SK-N-SH (cell line): ENCODE measurements around the gene CASD1. TPM values are rescaled to one million over a fixed set of nuclear protein-coding genes. Genes with fewer than 3 reads are reported as not detected.

Source experiments
- CTCF ChIA-PET: fragments of 300-600, 350-600 bp; formaldehyde crosslinking; extraction: SDS; loops from one replicate; lab custom pipeline; 2021; lab: Yijun Ruan, JAX
- POLR2A ChIA-PET: fragments of 350-600 bp; sonication (Branson Sonifier 250); formaldehyde crosslinking; extraction: SDS; loops from one replicate; lab custom pipeline; 2020; ENCODE audit warnings: antibody characterized with exemption, inconsistent platforms; lab: Yijun Ruan, JAX
- DNase-seq: peaks from one replicate; pipeline ENCODE4 v3.0.0; 2012
- H2AFZ ChIP-seq: fragments of 200-600 bp; sonication (generic); 2 replicates; pipeline ENCODE4 v1.8.1; 2016; ENCODE audit warnings: antibody characterized with exemption, mild to moderate bottlenecking, low read depth
- H3F3A ChIP-seq: fragments of 200-600 bp; sonication (generic); replicated peaks from 2 replicates; pipeline ENCODE3; 2016; ENCODE audit warnings: antibody characterized with exemption, mild to moderate bottlenecking; ENCODE audit not compliant: insufficient read depth
- H3K27ac ChIP-seq, 2 experiments: fragments of 200-500 bp in 1 of 2; fragments of 200-600 bp in 1 of 2; sonication (Bioruptor generic) in 1 of 2; sonication (generic), shearing (Covaris generic) in 1 of 2; 2 replicates each; pipeline versions ENCODE4 v1.5.1 to v1.6.1; 2014 to 2016; ENCODE audit warnings: low read depth in 2 of 2, inconsistent platforms in 1 of 2, low read length in 1 of 2, mild to moderate bottlenecking in 1 of 2, mixed read lengths in 1 of 2
- H3K27me3 ChIP-seq: fragments of 200-600 bp; sonication (generic), shearing (Covaris generic); 2 replicates; pipeline ENCODE4 v1.6.1; 2016; ENCODE audit warnings: mixed run types; ENCODE audit not compliant: insufficient read depth
- H3K36me3 ChIP-seq, 2 experiments: fragments of 200-500 bp in 1 of 2; fragments of 200-600 bp in 1 of 2; sonication (Bioruptor generic) in 1 of 2; sonication (generic) in 1 of 2; replicated peaks in 1 of 2; 2 replicates each; pipeline versions ENCODE3 to v1.5.1; 2014 to 2016; ENCODE audit warnings: low read length in 1 of 2, mild to moderate bottlenecking in 1 of 2; ENCODE audit not compliant: insufficient read depth in 2 of 2, control insufficient read depth in 1 of 2
- H3K4me1 ChIP-seq, 2 experiments: fragments of 200-500 bp in 1 of 2; fragments of 200-600 bp in 1 of 2; sonication (Bioruptor generic) in 1 of 2; sonication (generic), shearing (Covaris generic) in 1 of 2; 2 replicates each; pipeline versions ENCODE4 v1.5.1 to v1.6.1; 2014 to 2016; ENCODE audit warnings: low read depth in 1 of 2, low read length in 1 of 2, mixed run types in 1 of 2; ENCODE audit not compliant: insufficient read depth in 2 of 2, control insufficient read depth in 1 of 2
- H3K4me2 ChIP-seq: fragments of 200-600 bp; sonication (generic), shearing (Covaris generic); 2 replicates; pipeline ENCODE4 v1.6.1; 2017; ENCODE audit warnings: mixed run types
- H3K4me3 ChIP-seq, 2 experiments: fragments of 200-500 bp in 1 of 2; fragments of 200-600 bp in 1 of 2; sonication (Bioruptor generic) in 1 of 2; sonication (generic), shearing (Covaris generic) in 1 of 2; 2 replicates each; pipeline versions ENCODE4 v1.5.1 to v1.8.1; 2014 to 2016; ENCODE audit warnings: low read depth in 2 of 2, inconsistent platforms in 1 of 2, low read length in 1 of 2, mild to moderate bottlenecking in 1 of 2, mixed read lengths in 1 of 2, moderate library complexity in 1 of 2
- H3K79me2 ChIP-seq: fragments of 200-600 bp; sonication (generic); 2 replicates; pipeline ENCODE4 v1.8.1; 2017; ENCODE audit warnings: mild to moderate bottlenecking; ENCODE audit not compliant: insufficient read depth
- H3K9ac ChIP-seq: fragments of 200-600 bp; sonication (generic); 2 replicates; pipeline ENCODE4 v1.6.1; 2017; ENCODE audit warnings: mixed run types
- H3K9me2 ChIP-seq: fragments of 200-600 bp; sonication (generic); 2 replicates; pipeline ENCODE4 v1.6.1; 2017; ENCODE audit warnings: mixed run types
- H3K9me3 ChIP-seq: fragments of 200-600 bp; sonication (generic); 2 replicates; pipeline ENCODE4 v1.6.1; 2017; ENCODE audit warnings: mixed run types, mild to moderate bottlenecking, moderate library complexity
- H4K20me1 ChIP-seq: fragments of 200-600 bp; sonication (generic); 2 replicates; pipeline ENCODE4 v1.6.1; 2017; ENCODE audit warnings: mild to moderate bottlenecking, mixed run types; ENCODE audit not compliant: insufficient read depth
- EP300 ChIP-seq, 2 experiments: IDR thresholded peaks; 2 replicates each; pipeline versions ENCODE4 v1.4.0 to v1.6.1; 2012; ENCODE audit warnings: borderline replicate concordance in 1 of 2, low read depth in 1 of 2, low read length in 1 of 2
- EZH2phosphoT487 ChIP-seq: fragments of 200-600 bp; sonication (generic); IDR thresholded peaks from 2 replicates; pipeline ENCODE4 v1.6.1; 2017; ENCODE audit warnings: low read depth, mixed run types, mild to moderate bottlenecking, antibody characterized with exemption, moderate library complexity, borderline replicate concordance
- FOSL2 ChIP-seq: IDR thresholded peaks from 2 replicates; pipeline ENCODE4 v1.4.0; 2012; ENCODE audit warnings: low read depth, mild to moderate bottlenecking, moderate library complexity, borderline replicate concordance
- FOXM1 ChIP-seq: IDR thresholded peaks from 2 replicates; pipeline ENCODE4 v1.4.0; 2012; ENCODE audit warnings: low read depth, mild to moderate bottlenecking
- JUND ChIP-seq: IDR thresholded peaks from 2 replicates; pipeline ENCODE4 v1.4.0; 2012
- MXI1 ChIP-seq: IDR thresholded peaks from 2 replicates; pipeline ENCODE4 v1.6.1; 2012; ENCODE audit warnings: mild to moderate bottlenecking, low read depth, low read length, improper control_type of control experiment
- NFIC ChIP-seq: IDR thresholded peaks from 2 replicates; pipeline ENCODE4 v1.4.0; 2012; ENCODE audit warnings: borderline replicate concordance
- NRF1 ChIP-seq: IDR thresholded peaks from 2 replicates; pipeline ENCODE4 v1.6.1; 2012; ENCODE audit warnings: low read depth, mild to moderate bottlenecking, low read length
- RAD21 ChIP-seq: IDR thresholded peaks from 2 replicates; pipeline ENCODE4 v1.6.1; 2012; ENCODE audit warnings: mild to moderate bottlenecking, low read length
- RCOR1 ChIP-seq: fragments of 150-350 bp; IDR thresholded peaks from 2 replicates; pipeline ENCODE4 v1.6.1; 2017; ENCODE audit warnings: antibody characterized with exemption, low read length
- RFX5 ChIP-seq: IDR thresholded peaks from 2 replicates; pipeline ENCODE4 v1.6.1; 2012; ENCODE audit warnings: mild to moderate bottlenecking, improper control_type of control experiment, low read length
- RXRA ChIP-seq: IDR thresholded peaks from 2 replicates; pipeline ENCODE4 v1.4.0; 2012; ENCODE audit warnings: low read depth, mild to moderate bottlenecking, borderline replicate concordance
- SMC3 ChIP-seq: IDR thresholded peaks from 2 replicates; pipeline ENCODE4 v1.6.1; 2012; ENCODE audit warnings: low read depth, low read length, improper control_type of control experiment
- TAF1 ChIP-seq: IDR thresholded peaks from 2 replicates; pipeline ENCODE4 v1.6.1; 2012; ENCODE audit warnings: low read depth, mild to moderate bottlenecking, low read length, moderate library complexity, borderline replicate concordance
- TCF12 ChIP-seq: IDR thresholded peaks from 2 replicates; pipeline ENCODE4 v1.4.0; 2012
- TEAD4 ChIP-seq: IDR thresholded peaks from 2 replicates; pipeline ENCODE4 v1.4.0; 2012; ENCODE audit warnings: mild to moderate bottlenecking, borderline replicate concordance; ENCODE audit not compliant: insufficient read depth
- WGBS: methylation state at CpG from one replicate; pipeline ENCODE4 v1.1.6; 2017; ENCODE audit warnings: low lambda C conversion rate; 5-methylcytosine and 5-hydroxymethylcytosine counted together
- polyA plus RNA-seq, 3 experiments: library from polyadenylated mRNA; depleted of rRNA; stranded (reverse); fragments of >200 nt; gene quantifications; 2 replicates each; pipeline ENCODE4 v1.2.3, GENCODE V29; 2012
- TF ChIP-seq, protein P1 (sequence below): IDR thresholded peaks from 2 replicates; pipeline ENCODE4 v1.6.1; 2012; ENCODE audit warnings: mild to moderate bottlenecking, low read depth, low read length, moderate library complexity
- TF ChIP-seq, protein P2 (sequence below): IDR thresholded peaks from 2 replicates; pipeline ENCODE4 v1.4.0; 2012; ENCODE audit warnings: low read depth
- TF ChIP-seq, protein P3 (sequence below): fragments of 150-350 bp; IDR thresholded peaks from 2 replicates; pipeline ENCODE4 v1.6.1; 2017; ENCODE audit warnings: antibody characterized with exemption, low read length, low read depth, borderline replicate concordance
- TF ChIP-seq, protein P4 (sequence below): IDR thresholded peaks from 2 replicates; pipeline ENCODE4; 2012
- TF ChIP-seq, protein P5 (sequence below): fragments of 150-350 bp; IDR thresholded peaks from 2 replicates; pipeline ENCODE4 v1.6.1; 2016; ENCODE audit warnings: mild to moderate bottlenecking, low read depth, low read length

CASD1 gene
- polyA plus RNA-seq, 1 of the 3 experiments (the other 2 are of a cell fraction): 8.5 TPM

DNA sequence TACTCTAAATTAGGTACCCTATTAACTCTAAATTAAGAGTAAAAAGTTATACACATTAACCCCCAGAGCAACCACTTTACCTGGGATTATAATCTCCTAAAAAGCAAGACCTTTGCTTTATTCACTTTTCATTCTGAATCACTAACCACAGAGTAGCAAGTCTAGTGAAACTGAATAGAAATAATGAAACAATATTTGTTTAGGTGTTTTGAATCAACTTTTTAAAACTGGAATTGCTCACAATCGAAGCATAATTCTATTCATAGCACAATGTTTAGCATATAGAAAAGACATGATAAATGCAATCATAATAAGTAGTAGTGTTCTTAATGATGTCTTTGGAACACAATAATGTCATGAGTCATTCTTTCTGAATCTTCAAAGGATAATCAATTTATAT lies 37.0 kb upstream of the CASD1 start (continued):
- TF ChIP-seq, protein P1, sequence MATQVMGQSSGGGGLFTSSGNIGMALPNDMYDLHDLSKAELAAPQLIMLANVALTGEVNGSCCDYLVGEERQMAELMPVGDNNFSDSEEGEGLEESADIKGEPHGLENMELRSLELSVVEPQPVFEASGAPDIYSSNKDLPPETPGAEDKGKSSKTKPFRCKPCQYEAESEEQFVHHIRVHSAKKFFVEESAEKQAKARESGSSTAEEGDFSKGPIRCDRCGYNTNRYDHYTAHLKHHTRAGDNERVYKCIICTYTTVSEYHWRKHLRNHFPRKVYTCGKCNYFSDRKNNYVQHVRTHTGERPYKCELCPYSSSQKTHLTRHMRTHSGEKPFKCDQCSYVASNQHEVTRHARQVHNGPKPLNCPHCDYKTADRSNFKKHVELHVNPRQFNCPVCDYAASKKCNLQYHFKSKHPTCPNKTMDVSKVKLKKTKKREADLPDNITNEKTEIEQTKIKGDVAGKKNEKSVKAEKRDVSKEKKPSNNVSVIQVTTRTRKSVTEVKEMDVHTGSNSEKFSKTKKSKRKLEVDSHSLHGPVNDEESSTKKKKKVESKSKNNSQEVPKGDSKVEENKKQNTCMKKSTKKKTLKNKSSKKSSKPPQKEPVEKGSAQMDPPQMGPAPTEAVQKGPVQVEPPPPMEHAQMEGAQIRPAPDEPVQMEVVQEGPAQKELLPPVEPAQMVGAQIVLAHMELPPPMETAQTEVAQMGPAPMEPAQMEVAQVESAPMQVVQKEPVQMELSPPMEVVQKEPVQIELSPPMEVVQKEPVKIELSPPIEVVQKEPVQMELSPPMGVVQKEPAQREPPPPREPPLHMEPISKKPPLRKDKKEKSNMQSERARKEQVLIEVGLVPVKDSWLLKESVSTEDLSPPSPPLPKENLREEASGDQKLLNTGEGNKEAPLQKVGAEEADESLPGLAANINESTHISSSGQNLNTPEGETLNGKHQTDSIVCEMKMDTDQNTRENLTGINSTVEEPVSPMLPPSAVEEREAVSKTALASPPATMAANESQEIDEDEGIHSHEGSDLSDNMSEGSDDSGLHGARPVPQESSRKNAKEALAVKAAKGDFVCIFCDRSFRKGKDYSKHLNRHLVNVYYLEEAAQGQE: no peak
- TF ChIP-seq RAD21 (no peak), MXI1 (no peak), RCOR1 (no peak), TCF12 (no peak), TAF1 (no peak), JUND (no peak), TEAD4 (no peak), NRF1 (no peak)
- TF ChIP-seq, protein P2, sequence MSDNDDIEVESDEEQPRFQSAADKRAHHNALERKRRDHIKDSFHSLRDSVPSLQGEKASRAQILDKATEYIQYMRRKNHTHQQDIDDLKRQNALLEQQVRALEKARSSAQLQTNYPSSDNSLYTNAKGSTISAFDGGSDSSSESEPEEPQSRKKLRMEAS: no peak
- TF ChIP-seq, protein P3, sequence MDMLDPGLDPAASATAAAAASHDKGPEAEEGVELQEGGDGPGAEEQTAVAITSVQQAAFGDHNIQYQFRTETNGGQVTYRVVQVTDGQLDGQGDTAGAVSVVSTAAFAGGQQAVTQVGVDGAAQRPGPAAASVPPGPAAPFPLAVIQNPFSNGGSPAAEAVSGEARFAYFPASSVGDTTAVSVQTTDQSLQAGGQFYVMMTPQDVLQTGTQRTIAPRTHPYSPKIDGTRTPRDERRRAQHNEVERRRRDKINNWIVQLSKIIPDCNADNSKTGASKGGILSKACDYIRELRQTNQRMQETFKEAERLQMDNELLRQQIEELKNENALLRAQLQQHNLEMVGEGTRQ: no peak

DNA sequence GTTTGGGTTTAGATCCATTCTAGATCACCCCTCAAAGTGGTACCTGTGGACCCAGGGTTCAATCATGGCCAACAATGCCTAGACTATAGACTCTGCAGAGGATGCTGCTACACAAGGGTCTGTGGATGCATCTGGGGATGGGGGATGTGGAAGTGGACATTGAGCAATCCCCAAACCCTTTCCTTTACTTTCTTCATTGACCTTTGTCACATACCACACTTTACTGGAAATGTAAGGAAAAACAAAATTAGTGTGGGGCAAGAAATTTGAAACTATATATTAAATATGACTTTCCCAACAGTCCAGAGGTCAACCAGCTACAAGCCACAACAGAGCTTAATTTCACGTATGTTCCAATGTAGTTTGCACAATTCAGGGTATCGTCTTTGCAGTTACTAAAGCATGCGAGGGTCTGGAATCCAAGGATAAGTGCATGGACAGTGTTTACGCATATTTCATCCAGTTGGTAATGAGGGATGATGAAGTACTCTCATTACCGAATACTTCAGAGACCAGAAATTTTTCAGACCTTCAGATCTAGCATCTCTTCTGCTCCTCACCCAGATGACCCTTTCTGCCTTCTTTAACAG lies 33.3 kb upstream of the CASD1 start:
- Histone ChIP-seq H3K27me3 (peaks cover 6% of the 10 kb centered on the region; the same call in 1 of the 2 replicates), H3K9me2 (no peaks in the 10 kb centered on the region), H4K20me1 (no peaks in the 10 kb centered on the region), H3F3A (no peaks in the 10 kb centered on the region), H3K9me3 (peaks cover 6% of the 10 kb centered on the region; the same call in 1 of the 2 replicates), H3K4me3 (no peak overlapping the region), H2AFZ (no peak overlapping the region), H3K4me1 (no peaks in the 10 kb centered on the region), H3K27ac (no peak overlapping the region), H3K9ac (no peak overlapping the region), H3K36me3 (no peaks in the 10 kb centered on the region), H3K4me2 (no peak overlapping the region), H3K79me2 (no peaks in the 10 kb centered on the region)
- ChIA-PET CTCF (interaction anchor here (1.3 kb wide), 1 partner anchor 27 kb away, joined by 5 read pairs; no protein-coding TSS in a partner anchor), POLR2A (no interaction called here)
- no peak for DNase-seq
- 63% methylated on average over 5 of the region's 5 CpGs for WGBS
- TF ChIP-seq RFX5: no peak
- TF ChIP-seq, protein P4, sequence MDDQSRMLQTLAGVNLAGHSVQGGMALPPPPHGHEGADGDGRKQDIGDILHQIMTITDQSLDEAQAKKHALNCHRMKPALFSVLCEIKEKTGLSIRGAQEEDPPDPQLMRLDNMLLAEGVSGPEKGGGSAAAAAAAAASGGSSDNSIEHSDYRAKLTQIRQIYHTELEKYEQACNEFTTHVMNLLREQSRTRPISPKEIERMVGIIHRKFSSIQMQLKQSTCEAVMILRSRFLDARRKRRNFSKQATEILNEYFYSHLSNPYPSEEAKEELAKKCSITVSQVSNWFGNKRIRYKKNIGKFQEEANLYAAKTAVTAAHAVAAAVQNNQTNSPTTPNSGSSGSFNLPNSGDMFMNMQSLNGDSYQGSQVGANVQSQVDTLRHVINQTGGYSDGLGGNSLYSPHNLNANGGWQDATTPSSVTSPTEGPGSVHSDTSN: no peak
- TF ChIP-seq EZH2phosphoT487: no peak
- TF ChIP-seq FOXM1: no peak
- no peak for TF ChIP-seq FOSL2
- TF ChIP-seq RXRA: no peak
- TF ChIP-seq NFIC: no peak
- TF ChIP-seq, protein P5, sequence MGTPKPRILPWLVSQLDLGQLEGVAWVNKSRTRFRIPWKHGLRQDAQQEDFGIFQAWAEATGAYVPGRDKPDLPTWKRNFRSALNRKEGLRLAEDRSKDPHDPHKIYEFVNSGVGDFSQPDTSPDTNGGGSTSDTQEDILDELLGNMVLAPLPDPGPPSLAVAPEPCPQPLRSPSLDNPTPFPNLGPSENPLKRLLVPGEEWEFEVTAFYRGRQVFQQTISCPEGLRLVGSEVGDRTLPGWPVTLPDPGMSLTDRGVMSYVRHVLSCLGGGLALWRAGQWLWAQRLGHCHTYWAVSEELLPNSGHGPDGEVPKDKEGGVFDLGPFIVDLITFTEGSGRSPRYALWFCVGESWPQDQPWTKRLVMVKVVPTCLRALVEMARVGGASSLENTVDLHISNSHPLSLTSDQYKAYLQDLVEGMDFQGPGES: no peak
- TF ChIP-seq EP300 (IDR thresholded peaks at IDR 0.05; ENCODE audit: borderline replicate concordance in 1 of 2, low read depth in 1 of 2, low read length in 1 of 2): no peak
- no peak for TF ChIP-seq NRF1
- TF ChIP-seq SMC3: no peak
